Measurements from ENCODE around the gene GGACT.
A peak's percentile ranks its signal among the peaks of the same experiment; 100 is the strongest.

GGACT gene

DNA sequence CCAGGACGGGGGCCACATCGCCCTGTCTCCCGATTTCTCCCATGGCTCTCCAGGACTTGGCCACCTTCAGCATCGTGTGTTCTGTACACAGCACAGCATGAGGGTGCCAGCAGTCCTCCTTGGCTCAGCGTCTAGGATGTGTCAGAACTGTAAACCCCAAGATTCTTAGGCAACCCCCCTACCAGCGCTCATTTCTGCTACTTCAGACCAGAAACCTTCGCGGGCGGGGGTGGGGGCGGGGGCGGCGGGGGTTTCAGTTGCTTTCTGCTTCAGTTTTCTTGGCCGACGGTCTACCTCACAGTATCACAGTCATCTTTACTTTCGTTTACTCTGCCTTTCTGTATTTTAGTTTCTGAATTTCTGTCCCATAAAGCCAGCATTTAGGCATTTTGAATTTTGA, 82.4 kb downstream of the GGACT start:
- H3K4me3 ChIP-seq (ENCODE audit: control insufficient read depth, low read depth, low read length) = no peak overlapping the region
- TF ChIP-seq, protein P1, sequence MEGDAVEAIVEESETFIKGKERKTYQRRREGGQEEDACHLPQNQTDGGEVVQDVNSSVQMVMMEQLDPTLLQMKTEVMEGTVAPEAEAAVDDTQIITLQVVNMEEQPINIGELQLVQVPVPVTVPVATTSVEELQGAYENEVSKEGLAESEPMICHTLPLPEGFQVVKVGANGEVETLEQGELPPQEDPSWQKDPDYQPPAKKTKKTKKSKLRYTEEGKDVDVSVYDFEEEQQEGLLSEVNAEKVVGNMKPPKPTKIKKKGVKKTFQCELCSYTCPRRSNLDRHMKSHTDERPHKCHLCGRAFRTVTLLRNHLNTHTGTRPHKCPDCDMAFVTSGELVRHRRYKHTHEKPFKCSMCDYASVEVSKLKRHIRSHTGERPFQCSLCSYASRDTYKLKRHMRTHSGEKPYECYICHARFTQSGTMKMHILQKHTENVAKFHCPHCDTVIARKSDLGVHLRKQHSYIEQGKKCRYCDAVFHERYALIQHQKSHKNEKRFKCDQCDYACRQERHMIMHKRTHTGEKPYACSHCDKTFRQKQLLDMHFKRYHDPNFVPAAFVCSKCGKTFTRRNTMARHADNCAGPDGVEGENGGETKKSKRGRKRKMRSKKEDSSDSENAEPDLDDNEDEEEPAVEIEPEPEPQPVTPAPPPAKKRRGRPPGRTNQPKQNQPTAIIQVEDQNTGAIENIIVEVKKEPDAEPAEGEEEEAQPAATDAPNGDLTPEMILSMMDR (IDR thresholded peaks at IDR 0.05; ENCODE audit: control insufficient read depth, insufficient read depth, low read depth, low read length, missing control alignments) = no peak
- DNase-seq (ENCODE audit: low read depth) = no peak

DNA sequence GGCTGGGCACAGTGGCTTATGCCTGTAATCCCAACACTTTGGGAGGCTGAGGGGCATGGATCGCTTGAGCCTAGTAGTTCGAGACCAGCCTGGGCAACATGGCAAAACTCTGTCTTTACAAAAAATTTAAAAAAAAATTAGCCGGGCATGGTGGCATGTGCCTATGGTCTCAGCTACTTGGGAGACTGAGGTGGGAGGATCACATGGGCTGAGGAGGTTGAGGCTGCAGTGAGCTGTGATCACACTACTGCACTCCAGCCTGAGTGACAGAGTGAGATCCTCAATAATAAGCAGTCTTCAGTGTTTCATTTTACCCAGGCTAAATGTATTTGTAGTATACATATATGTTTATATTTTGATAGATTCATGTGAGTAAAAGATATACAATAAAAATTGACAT, 85.0 kb downstream of the GGACT start:
- TF ChIP-seq, protein P1 (IDR thresholded peaks at IDR 0.05; ENCODE audit: control insufficient read depth, insufficient read depth, low read depth, low read length, missing control alignments) = no peak
- H3K4me3 ChIP-seq (ENCODE audit: control insufficient read depth, low read depth, low read length) = no peak overlapping the region
- DNase-seq (ENCODE audit: low read depth) = no peak

DNA sequence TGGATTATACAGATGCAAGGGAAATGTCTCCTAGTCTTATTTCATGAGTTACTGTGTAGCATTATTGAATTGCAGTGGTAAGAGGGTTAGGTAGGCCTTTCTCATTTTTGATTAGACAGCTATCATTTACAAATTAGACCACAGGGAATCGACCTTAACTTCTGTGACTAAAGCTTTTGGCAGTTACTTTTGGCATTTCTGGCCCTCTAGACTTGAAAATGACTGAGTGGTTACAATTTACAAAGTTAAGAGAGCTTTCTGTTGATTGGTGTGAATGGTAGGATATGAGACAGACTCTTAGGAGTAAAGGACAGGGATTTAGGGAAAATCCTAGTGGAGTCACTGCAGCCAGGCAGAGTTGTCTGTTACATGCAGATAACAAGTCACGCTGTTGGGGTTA, 86.1 kb downstream of the GGACT start:
- TF ChIP-seq, protein P1 (IDR thresholded peaks at IDR 0.05; ENCODE audit: control insufficient read depth, insufficient read depth, low read depth, low read length, missing control alignments) = no peak
- no peak for DNase-seq (ENCODE audit: low read depth)
- no peak overlapping the region for H3K4me3 ChIP-seq (ENCODE audit: control insufficient read depth, low read depth, low read length)

DNA sequence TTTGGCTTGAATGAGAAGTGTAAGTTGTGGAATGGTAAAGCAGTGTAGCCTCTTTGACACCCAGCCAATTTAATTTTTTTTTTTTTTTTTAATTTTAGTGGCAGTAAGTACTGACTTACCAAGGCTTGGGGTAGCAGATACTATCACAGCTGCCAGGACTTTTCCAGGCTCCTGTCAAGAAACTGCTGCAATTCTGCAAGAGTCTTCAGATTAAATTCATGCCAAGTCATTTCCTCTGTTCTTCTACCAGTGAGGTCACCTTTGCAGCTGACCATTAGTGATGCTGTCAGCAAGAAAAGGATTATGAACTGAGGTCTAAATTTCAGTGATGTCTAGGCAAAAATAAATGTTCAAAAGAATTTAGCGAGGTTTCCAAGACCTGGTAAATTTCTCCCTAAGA, 91.2 kb downstream of the GGACT start:
- H3K4me3 ChIP-seq (ENCODE audit: control insufficient read depth, low read depth, low read length) = no peak overlapping the region
- no peak for DNase-seq (ENCODE audit: low read depth)
- TF ChIP-seq, protein P1 (IDR thresholded peaks at IDR 0.05; ENCODE audit: control insufficient read depth, insufficient read depth, low read depth, low read length, missing control alignments) = no peak

DNA sequence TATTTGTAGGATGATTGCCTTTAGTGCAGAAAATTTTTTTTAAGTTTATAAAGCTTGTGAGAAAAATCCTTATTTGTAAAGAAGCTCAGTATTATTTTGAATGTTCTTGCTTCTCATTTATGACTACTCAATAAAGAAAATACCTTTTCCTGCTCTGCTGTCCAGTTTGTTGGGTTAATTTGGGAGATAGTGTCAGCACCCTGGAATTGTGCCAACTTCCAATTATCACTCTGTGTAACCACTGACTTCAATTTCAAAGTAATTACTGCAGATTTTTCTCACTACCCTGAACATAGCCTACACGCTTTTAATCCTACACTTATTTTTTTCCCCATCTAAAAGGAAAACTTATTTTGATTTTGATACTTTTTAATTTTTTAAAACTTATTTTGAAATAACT, 93.1 kb downstream of the GGACT start:
- TF ChIP-seq, protein P1 (IDR thresholded peaks at IDR 0.05; ENCODE audit: control insufficient read depth, insufficient read depth, low read depth, low read length, missing control alignments) = no peak
- H3K4me3 ChIP-seq (ENCODE audit: control insufficient read depth, low read depth, low read length) = no peak overlapping the region
- no peak for DNase-seq (ENCODE audit: low read depth)

DNA sequence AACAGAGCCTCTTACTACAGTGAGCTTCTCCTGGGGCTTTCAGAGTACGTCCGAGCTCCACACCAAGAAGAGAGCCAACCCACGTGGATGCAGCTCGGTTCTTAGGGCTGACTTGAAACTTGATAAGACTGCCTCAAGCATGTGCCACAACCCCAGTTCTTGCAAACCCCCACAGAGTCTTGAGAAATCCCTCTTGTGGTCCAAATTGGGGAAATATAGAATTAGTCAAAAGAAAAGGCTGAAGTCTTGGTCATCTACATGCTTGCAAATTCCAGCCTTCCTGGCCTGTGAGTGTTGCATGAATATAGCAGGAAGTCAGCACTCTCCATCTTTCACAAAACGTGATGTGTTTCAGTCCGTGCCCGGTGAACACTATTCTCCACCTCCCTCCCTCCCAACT, 95.2 kb downstream of the GGACT start:
- no peak overlapping the region for H3K4me3 ChIP-seq (ENCODE audit: control insufficient read depth, low read depth, low read length)
- TF ChIP-seq, protein P1 (IDR thresholded peaks at IDR 0.05; ENCODE audit: control insufficient read depth, insufficient read depth, low read depth, low read length, missing control alignments) = no peak
- peak; percentile 62 for DNase-seq (ENCODE audit: low read depth)
